K562 (cell line): ENCODE results near the gene TAF8. TPM values are rescaled to one million over a fixed set of nuclear protein-coding genes. Genes with fewer than 3 reads are reported as not detected.

Source experiments
- ARID1B ChIP-seq: fragments of 450-650 bp; IDR thresholded peaks from 2 replicates; pipeline ENCODE4 v1.6.1; 2016; ENCODE audit warnings: antibody characterized with exemption, mild to moderate bottlenecking, inconsistent platforms
- ASH1L ChIP-seq: fragments of 450-650 bp; IDR thresholded peaks from 2 replicates; pipeline ENCODE4 v1.6.1; 2018; ENCODE audit warnings: borderline replicate concordance, mild to moderate bottlenecking, low read depth; ENCODE audit not compliant: partially characterized antibody
- CCNT2 ChIP-seq: IDR thresholded peaks from 2 replicates; pipeline ENCODE4 v1.6.1; 2011; ENCODE audit warnings: borderline replicate concordance, low read depth, mild to moderate bottlenecking, moderate library complexity, mixed read lengths, low read length; ENCODE audit not compliant: insufficient read length; ENCODE audit errors: extremely low read depth
- CHD1 ChIP-seq: fragments of 200-600 bp; sonication (generic); IDR thresholded peaks from one replicate; pipeline ENCODE4 v1.6.1; 2012; ENCODE audit warnings: mild to moderate bottlenecking, moderate library complexity, low read length, inconsistent platforms
- ELF4 ChIP-seq: fragments of 450-650 bp; formaldehyde crosslinking; IDR thresholded peaks from 2 replicates; pipeline ENCODE4 v1.4.0; 2022; ENCODE audit warnings: missing genetic modification characterization
- ERF ChIP-seq: fragments of 450-650 bp; formaldehyde crosslinking; IDR thresholded peaks from 2 replicates; pipeline ENCODE4 v1.4.0; 2020; ENCODE audit warnings: mild to moderate bottlenecking, mixed read lengths
- NR2C2 ChIP-seq, 2 experiments: fragments of 200-800 bp in 1 of 2; sonication (Bioruptor generic) in 1 of 2; sonication (generic) in 1 of 2; formaldehyde crosslinking in 1 of 2; IDR thresholded peaks; 2 replicates each; pipeline versions ENCODE4 v1.6.1 to v1.8.0; 2016 to 2022; ENCODE audit warnings: mild to moderate bottlenecking in 1 of 2, missing compliant biosample characterization in 1 of 2, missing genetic modification characterization in 1 of 2, missing genetic modification reagents in 1 of 2
- NR3C1 ChIP-seq: sonication (generic); formaldehyde crosslinking; IDR thresholded peaks from 2 replicates; pipeline ENCODE4 v1.8.1; 2022; ENCODE audit warnings: missing genetic modification reagents
- POLR2H ChIP-seq: IDR thresholded peaks from 2 replicates; pipeline ENCODE4 v1.6.1; 2016; ENCODE audit warnings: missing genetic modification characterization, low read depth, mild to moderate bottlenecking, control low read depth, missing compliant biosample characterization, moderate library complexity
- PPARD ChIP-seq: fragments of 250-450 bp; sonication (Bioruptor Pico); IDR thresholded peaks from 2 replicates; pipeline ENCODE4 v1.8.0; 2022; ENCODE audit warnings: inconsistent platforms, mild to moderate bottlenecking, moderate library complexity
- PRMT5 ChIP-seq: sonication (generic); formaldehyde crosslinking; IDR thresholded peaks from 2 replicates; pipeline ENCODE4 v1.5.0; 2020; ENCODE audit warnings: missing genetic modification reagents
- RBM25 ChIP-seq: fragments of 200-400 bp; formaldehyde crosslinking; IDR thresholded peaks from 2 replicates; pipeline ENCODE4 v1.6.1; 2018; ENCODE audit warnings: low read length, low read depth, moderate library complexity; ENCODE audit not compliant: severe bottlenecking
- SPI1 ChIP-seq: IDR thresholded peaks from 2 replicates; pipeline ENCODE4 v1.6.1; 2011; ENCODE audit warnings: low read depth, low read length, control low read depth, borderline replicate concordance
- ZFPM2 ChIP-seq: fragments of 250-450 bp; sonication (Bioruptor Pico); IDR thresholded peaks from 2 replicates; pipeline ENCODE4 v1.5.1; 2022; ENCODE audit warnings: mild to moderate bottlenecking
- ZNF124 ChIP-seq: sonication (generic); formaldehyde crosslinking; IDR thresholded peaks from 2 replicates; pipeline ENCODE4 v1.8.1; 2022; ENCODE audit warnings: missing genetic modification reagents
- ZNF212 ChIP-seq: fragments of 450-650 bp; formaldehyde crosslinking; IDR thresholded peaks from 2 replicates; pipeline ENCODE4 v1.4.0; 2020; ENCODE audit warnings: mild to moderate bottlenecking
- ZNF23 ChIP-seq: fragments of 250-450 bp; sonication (Bioruptor Pico); IDR thresholded peaks from 2 replicates; pipeline ENCODE4 v1.4.0; 2020; ENCODE audit warnings: mild to moderate bottlenecking
- ZNF785 ChIP-seq: fragments of 250-450 bp; sonication (Bioruptor Pico); IDR thresholded peaks from 2 replicates; pipeline ENCODE4 v1.4.0; 2020; ENCODE audit warnings: mild to moderate bottlenecking
- polyA plus RNA-seq, 8 experiments: library from polyadenylated mRNA; depleted of rRNA in 4 of 8; stranded (reverse) in 5 of 8; unstranded in 3 of 8; fragments of >200 nt; fragmentation: Nextera tagmentation in 2 of 8; fragmentation: Illumina TruSeq in 1 of 8; extraction: Ambion mirVana in 2 of 8; extraction: Trizol in 1 of 8; gene quantifications; 2 replicates each; pipeline versions ENCODE4 v1.2.1 to v1.2.3, GENCODE V29; 2011 to 2014; ENCODE audit warnings: inconsistent platforms in 1 of 8, missing spikeins in 1 of 8
- total RNA-seq, 7 experiments: library from RNA; depleted of rRNA in 6 of 7; stranded (reverse); fragments of >200 nt in 6 of 7; fragmentation: Illumina TruSeq in 2 of 7; extraction: Trizol in 2 of 7; gene quantifications; 2 replicates each; pipeline versions ENCODE4 v1.2.1 to v1.2.3, GENCODE V29; 2011 to 2021; ENCODE audit warnings: low replicate concordance in 1 of 7
- TF ChIP-seq, protein P1 (sequence below): fragments of 450-650 bp; formaldehyde crosslinking; IDR thresholded peaks from 2 replicates; pipeline ENCODE4 v1.4.0; 2020; ENCODE audit warnings: mild to moderate bottlenecking, moderate library complexity
- TF ChIP-seq, protein P2 (sequence below): fragments of 250-450 bp; sonication (Bioruptor Pico); IDR thresholded peaks from 2 replicates; pipeline ENCODE4 v1.8.0; 2021; ENCODE audit warnings: borderline replicate concordance, mild to moderate bottlenecking, moderate library complexity; ENCODE audit not compliant: poor library complexity, severe bottlenecking
- TF ChIP-seq, protein P3 (sequence below): sonication (generic); formaldehyde crosslinking; IDR thresholded peaks from 2 replicates; pipeline ENCODE4 v1.8.0; 2022; ENCODE audit warnings: mild to moderate bottlenecking, low read depth, missing genetic modification reagents
- TF ChIP-seq, protein P4 (sequence below): fragments of 250-450 bp; sonication (Bioruptor Pico); IDR thresholded peaks from 2 replicates; pipeline ENCODE4 v1.9.0; 2021; ENCODE audit warnings: mild to moderate bottlenecking
- TF ChIP-seq, protein P5 (sequence below): IDR thresholded peaks from 2 replicates; pipeline ENCODE4 v1.6.1; 2011; ENCODE audit not compliant: insufficient read length; ENCODE audit errors: extremely low read depth

The TAF8 gene
- total and polyA plus RNA-seq, 9 of the 15 experiments (the other 6 are each of a cell fraction or from before 2014, with no cell fraction given): 29.4 to 84.0 (median 52.6) TPM

GRCh38 chr6:42030585-42031506 is 19.5 kb upstream of the TAF8 start (continued):
- TF ChIP-seq, protein P1, sequence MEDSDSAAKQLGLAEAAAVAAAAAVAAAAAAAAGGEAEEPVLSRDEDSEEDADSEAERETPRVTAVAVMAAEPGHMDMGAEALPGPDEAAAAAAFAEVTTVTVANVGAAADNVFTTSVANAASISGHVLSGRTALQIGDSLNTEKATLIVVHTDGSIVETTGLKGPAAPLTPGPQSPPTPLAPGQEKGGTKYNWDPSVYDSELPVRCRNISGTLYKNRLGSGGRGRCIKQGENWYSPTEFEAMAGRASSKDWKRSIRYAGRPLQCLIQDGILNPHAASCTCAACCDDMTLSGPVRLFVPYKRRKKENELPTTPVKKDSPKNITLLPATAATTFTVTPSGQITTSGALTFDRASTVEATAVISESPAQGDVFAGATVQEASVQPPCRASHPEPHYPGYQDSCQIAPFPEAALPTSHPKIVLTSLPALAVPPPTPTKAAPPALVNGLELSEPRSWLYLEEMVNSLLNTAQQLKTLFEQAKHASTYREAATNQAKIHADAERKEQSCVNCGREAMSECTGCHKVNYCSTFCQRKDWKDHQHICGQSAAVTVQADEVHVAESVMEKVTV (CRISPR knock-in tag): no peak
- TF ChIP-seq ERF (CRISPR knock-in tag): peak; percentile 54; the same call in 1 of the 2 replicates
- TF ChIP-seq ASH1L: no peak
- TF ChIP-seq, protein P2, sequence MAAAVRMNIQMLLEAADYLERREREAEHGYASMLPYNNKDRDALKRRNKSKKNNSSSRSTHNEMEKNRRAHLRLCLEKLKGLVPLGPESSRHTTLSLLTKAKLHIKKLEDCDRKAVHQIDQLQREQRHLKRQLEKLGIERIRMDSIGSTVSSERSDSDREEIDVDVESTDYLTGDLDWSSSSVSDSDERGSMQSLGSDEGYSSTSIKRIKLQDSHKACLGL (CRISPR knock-in tag): no peak
- no peak for TF ChIP-seq CHD1
- TF ChIP-seq SPI1: peak; percentile 57; the same call in 1 of the 2 replicates
- no peak for TF ChIP-seq RBM25
- no peak for TF ChIP-seq ZNF212 (CRISPR knock-in tag)
- no peak for TF ChIP-seq PRMT5
- TF ChIP-seq, protein P3, sequence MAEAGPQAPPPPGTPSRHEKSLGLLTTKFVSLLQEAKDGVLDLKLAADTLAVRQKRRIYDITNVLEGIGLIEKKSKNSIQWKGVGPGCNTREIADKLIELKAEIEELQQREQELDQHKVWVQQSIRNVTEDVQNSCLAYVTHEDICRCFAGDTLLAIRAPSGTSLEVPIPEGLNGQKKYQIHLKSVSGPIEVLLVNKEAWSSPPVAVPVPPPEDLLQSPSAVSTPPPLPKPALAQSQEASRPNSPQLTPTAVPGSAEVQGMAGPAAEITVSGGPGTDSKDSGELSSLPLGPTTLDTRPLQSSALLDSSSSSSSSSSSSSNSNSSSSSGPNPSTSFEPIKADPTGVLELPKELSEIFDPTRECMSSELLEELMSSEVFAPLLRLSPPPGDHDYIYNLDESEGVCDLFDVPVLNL (CRISPR knock-in tag): no peak
- TF ChIP-seq POLR2H: peak; percentile 58; the same call in 1 of the 2 replicates
- TF ChIP-seq, protein P4, sequence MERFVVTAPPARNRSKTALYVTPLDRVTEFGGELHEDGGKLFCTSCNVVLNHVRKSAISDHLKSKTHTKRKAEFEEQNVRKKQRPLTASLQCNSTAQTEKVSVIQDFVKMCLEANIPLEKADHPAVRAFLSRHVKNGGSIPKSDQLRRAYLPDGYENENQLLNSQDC (CRISPR knock-in tag): no peak
- TF ChIP-seq ELF4 (CRISPR knock-in tag): peak; percentile 83; the same call in 1 of the 2 replicates
- no peak for TF ChIP-seq ZNF124 (CRISPR knock-in tag)
- peak; percentile 86 for TF ChIP-seq ARID1B
- TF ChIP-seq, protein P5, sequence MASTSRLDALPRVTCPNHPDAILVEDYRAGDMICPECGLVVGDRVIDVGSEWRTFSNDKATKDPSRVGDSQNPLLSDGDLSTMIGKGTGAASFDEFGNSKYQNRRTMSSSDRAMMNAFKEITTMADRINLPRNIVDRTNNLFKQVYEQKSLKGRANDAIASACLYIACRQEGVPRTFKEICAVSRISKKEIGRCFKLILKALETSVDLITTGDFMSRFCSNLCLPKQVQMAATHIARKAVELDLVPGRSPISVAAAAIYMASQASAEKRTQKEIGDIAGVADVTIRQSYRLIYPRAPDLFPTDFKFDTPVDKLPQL: no peak
- no peak for TF ChIP-seq PPARD
- TF ChIP-seq CCNT2: peak; percentile 53
- TF ChIP-seq ZNF23: no peak
- TF ChIP-seq ZFPM2 (CRISPR knock-in tag): 0 out of 2 replicates have a peak, but pooled peaks have one; percentile 68
- TF ChIP-seq NR2C2 (CRISPR knock-in tag; IDR thresholded peaks at IDR 0.05): no peak
- no peak for TF ChIP-seq NR2C2 (tag; IDR thresholded peaks at IDR 0.05)
- TF ChIP-seq ZNF785 (CRISPR knock-in tag): no peak
- TF ChIP-seq NR3C1 (CRISPR knock-in tag): no peak
